ENCODE results near the gene USP24.
"Not testable (repeated sequence)": the region's sequence is repeated elsewhere in the genome, so short reads cannot be mapped to it uniquely, and the experiment has no call there.

USP24 gene

GRCh38 chr1:55050283-55050682, 164.9 kb downstream of the USP24 start:
- no peak for DNase-seq

DNA sequence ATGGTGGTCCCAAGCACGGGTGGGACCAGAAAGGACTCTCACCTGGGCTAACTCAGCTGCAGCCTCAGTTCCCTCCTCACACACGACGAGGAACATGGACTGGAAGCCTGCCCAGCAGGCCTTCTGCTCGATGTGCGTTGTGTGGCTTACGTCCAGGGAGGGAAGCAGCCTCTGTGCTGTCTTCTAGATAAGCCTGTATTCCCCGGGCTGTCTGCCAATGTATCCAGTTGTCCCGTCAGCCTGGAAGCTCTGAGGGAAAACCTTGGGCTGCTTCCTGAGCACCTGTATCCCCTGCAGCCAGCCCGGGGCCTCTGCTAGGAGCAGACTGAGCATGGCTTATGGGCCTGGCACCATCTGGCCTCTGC, 165.3 kb downstream of the USP24 start:
- DNase-seq, result no peak

- DNase-seq, result no peak
Observed at GRCh38 chr1:55049271-55049913, 165.8 kb downstream of the USP24 start.

DNA sequence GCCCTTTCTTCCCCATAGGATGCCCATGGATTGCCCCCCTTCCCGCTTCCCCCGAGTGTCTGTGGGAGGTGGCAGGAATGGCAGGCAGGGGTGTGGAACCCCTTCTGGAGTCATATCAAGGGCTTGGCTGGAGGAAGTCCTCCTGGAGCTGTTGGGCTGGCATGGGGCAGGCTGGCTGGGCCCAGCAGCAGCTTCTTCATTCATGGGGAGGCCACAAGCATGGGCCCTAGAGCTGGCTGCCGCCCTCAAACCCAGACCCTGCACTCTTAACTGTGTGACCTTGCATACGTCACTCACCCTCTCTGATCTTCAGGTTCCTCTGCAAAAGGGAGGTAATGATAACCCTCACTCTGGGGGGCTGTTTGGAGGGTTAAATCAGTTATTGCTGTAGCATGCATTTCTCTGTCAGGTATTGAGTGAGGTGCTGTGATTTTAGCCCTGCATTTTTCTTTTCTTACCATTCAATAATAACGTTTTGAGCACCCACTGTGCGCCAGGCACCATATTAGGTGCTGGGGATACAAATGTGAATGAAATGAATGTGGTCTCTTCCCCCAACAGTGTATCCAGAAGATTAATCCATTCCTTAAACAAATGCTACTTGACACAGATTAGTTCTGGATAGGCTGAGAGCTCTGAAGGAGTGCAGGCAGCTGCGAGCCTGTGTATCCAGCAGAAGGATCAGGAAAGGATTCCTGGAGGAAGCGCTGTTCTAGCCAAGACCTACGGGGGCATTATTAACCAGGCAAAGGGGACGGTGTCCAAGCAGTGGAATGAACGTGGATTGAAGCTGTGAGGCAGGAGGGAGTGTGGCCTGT, 166.5 kb downstream of the USP24 start:
- DNase-seq, result no peak

DNA sequence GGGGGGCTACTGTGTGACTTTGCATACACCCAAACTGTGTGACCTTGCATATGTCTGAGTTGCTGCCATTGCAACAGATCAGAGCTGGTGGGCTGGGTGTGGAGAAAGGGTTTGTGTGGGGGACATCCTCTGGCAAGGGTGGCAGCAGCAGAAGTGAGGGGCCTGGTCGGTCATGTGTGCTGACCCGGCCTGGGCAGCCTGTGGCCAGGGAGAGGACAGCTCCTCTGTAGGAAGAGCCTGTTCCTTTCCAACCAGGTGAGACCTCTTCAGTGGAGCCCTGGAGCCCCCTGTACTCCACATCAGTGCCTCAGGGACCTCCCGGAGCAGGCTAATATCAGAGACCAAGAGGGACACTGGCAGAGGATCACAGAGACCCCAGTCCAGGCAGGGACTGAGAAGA, 167.6 kb downstream of the USP24 start:
- no peak for DNase-seq

DNA sequence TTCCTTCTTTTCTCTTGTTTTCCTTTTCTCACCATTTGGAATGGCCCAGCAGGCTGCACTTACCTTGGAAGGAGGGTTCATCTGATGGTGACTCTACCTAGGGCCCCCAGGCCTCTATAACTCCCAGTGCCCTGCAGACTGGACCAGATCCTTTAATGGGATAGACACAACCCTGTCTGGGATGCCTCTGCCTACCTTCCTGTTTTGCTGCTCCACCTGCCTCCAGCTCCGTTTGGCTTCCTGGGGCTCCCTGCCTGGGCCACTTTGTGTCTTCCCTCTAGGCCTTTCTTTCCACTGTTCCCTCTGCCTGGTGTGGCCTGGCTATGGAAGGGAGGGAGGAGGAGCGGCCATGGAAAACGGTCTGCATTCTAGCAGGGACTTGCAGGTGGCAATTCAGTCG, 168.3 kb downstream of the USP24 start:
- DNase-seq, result no peak

DNA sequence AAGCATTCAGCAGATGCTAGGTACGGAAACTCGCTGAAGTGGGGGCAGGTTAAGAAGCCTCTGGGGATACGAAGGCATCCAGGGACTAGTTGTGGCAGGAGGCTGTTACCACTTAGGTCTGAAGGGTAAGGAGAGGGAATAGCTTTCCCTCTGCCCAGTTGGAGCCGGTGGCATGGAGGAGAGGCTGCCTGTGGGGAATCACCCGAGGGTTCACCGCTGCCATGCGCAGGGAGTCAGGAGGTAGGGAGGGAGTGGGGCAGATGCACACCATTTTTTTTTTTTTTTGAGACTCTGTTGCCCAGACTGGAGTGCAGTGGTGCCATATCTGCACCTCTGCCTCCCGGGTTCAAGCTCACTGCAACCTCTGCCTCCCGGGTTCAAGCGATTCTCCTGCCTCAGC, 169.7 kb downstream of the USP24 start:
- no peak for DNase-seq

GRCh38 chr1:55044617-55045397, 170.4 kb downstream of the USP24 start:
- no peak for DNase-seq

DNA sequence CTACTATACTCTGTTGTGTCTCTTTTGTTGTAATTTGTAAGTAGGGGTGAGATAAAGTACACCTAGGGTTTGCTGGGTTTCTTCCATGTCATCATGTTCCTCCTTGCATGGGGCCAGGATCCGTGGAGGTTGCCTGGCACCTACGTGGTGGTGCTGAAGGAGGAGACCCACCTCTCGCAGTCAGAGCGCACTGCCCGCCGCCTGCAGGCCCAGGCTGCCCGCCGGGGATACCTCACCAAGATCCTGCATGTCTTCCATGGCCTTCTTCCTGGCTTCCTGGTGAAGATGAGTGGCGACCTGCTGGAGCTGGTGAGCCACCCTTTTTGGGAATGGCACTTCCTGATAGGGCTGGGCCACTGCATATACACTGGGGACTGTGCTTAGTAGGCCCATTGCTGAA, 171.4 kb downstream of the USP24 start:
- no peak for DNase-seq

GRCh38 chr1:55043011-55043410, 172.2 kb downstream of the USP24 start:
- DNase-seq, result no peak

- no peak for DNase-seq
Observed at GRCh38 chr1:55041613-55042012, 173.6 kb downstream of the USP24 start.

- DNase-seq, result no peak
Observed at GRCh38 chr1:55040933-55041494, 174.2 kb downstream of the USP24 start.

DNA sequence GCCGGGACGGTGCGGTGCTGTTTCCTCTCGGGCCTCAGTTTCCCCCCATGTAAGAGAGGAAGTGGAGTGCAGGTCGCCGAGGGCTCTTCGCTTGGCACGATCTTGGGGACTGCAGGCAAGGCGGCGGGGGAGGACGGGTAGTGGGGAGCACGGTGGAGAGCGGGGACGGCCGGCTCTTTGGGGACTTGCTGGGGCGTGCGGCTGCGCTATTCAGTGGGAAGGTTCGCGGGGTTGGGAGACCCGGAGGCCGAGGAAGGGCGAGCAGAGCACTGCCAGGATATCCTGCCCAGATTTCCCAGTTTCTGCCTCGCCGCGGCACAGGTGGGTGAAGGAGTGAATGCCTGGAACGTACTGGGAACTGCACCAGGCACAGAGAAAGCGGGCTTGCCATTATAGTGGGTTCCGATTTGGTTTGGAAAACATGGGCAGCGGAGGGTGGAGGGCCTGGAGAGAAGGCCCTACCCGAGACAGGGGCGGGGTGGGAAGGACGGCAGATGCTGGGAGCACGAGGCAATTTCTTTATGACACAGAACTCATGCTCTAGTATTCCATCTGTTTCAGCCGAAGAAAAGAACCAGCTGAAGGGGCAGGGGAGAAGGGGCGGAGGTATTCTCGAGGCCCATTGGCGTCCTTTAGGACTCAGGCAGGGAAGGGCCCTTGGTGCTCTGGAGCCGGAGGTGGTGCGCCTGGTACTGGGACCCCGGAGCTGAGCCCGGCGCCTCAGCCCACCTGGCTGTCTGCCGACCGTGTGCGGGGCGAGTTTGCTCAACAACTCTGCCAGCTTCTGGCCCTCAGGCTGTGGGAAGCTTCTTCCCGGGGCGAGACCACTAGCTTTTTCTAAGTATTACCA, 174.9 kb downstream of the USP24 start:
- DNase-seq, result no peak

DNA sequence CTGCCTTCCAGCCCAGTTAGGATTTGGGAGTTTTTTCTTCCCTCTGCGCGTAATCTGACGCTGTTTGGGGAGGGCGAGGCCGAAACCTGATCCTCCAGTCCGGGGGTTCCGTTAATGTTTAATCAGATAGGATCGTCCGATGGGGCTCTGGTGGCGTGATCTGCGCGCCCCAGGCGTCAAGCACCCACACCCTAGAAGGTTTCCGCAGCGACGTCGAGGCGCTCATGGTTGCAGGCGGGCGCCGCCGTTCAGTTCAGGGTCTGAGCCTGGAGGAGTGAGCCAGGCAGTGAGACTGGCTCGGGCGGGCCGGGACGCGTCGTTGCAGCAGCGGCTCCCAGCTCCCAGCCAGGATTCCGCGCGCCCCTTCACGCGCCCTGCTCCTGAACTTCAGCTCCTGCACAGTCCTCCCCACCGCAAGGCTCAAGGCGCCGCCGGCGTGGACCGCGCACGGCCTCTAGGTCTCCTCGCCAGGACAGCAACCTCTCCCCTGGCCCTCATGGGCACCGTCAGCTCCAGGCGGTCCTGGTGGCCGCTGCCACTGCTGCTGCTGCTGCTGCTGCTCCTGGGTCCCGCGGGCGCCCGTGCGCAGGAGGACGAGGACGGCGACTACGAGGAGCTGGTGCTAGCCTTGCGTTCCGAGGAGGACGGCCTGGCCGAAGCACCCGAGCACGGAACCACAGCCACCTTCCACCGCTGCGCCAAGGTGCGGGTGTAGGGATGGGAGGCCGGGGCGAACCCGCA, 175.7 kb downstream of the USP24 start, which contains the start of gene PCSK9:
Gene PCSK9, plus strand, starts transcription at position 207 of the 741 bp plus-strand sequence. Its CDS starts 290 bp downstream, at position 497.
- DNase-seq, result no peak

GRCh38 chr1:55038974-55039341, 176.2 kb downstream of the USP24 start:
- DNase-seq, result no peak

DNA sequence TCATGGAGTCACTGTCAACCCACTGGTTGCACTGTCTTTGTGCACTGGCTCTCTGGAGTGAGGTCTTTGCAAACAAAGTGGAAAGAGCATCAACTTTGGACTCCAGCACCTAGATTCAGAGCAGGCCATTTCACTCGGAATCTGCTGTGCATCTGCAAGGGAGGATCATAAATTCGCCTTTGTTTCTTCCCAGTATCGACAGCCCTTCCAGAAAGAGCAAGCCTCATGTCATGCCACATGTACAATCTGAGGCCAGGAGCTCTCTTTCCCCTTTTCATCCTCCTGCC, 176.7 kb downstream of the USP24 start:
- no peak for DNase-seq

DNA sequence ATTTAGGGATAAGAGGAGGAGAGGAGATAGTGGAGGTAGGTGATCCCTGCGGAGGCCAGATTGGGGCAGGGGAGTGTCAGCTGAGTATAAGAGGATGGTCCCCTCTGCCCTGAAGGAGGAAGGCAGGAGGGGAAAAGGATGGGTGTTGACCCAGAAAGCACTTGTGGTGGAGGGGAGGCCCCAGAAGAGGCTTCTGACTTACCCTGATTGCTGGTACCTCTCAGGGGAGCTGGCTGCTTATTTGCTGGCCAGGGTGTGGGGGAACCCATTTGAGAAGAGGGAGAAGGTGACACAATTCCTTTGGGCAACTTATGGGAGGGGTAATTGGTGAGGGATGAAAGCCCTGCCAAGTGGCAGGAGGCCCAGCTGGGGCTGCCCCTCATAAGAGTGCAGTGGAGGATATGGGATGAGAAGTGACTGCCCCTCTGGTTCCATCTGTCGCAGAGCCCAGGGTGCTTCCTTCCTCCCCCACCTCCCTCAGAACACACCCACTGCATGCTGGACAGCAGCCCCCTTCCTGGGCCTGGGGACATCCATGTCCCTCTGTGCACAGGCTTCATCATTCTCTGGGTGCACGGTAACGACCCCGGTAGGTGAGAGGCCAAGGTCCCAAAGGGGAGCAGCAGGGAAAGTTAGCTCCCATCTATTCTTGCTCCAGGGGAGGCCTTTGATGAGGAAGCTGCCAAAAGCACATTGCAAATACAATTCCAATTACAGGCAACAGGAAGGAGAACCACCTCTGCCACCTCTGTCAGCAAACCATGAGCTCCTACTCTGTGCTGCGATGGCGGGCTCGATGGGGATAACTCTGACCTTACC, 177.2 kb downstream of the USP24 start:
- DNase-seq, result no peak

- DNase-seq, result no peak
Observed at GRCh38 chr1:55035904-55036303, 179.3 kb downstream of the USP24 start.

DNA sequence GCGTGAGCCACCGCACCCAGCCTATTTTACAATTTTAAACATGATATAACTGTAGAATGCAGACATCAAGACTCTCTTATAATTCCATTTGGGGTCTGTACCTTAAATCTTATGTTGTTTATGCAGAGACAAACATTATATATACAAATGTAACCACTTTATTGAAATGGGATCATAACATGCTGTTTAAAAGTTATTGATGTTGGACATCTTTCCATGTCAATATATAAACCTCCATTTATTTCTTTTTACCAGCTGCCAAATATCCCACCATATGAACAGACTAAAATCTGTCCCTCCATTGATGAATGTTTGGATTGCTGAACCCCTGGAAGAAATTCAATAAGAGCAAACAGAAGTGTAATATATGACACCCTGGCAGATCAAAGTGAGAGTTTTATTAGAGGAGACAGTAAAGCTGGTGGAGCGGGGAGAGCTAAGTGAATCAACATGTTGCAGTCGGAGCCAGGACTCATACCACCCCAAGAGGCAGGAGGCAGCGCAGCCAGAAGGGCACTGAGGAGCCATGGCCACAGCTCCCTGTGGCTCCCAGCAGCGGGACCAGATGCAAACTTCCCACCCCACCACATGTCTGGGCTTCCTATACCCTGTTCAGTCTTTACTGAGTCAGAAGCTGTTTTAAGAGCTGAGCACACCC, 180.6 kb downstream of the USP24 start:
- no peak for DNase-seq

DNA sequence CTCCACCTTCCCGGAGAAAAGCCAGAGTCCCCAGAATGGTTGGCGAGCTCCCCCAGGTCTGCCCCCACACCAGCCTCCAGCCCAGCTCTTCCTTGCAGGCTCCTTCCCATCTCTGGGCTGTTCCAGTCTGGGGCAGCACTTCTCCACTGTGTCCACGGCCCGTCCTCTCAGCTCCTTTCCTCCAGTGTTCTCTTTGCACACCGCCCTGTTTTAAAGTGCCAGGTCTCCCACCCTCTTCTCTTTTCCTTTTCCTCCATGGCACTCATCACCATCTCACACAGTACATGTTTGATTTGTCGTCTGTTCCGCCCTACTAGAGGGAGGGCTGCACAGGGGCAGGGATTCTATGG, 181.9 kb downstream of the USP24 start:
- no peak for DNase-seq

DNA sequence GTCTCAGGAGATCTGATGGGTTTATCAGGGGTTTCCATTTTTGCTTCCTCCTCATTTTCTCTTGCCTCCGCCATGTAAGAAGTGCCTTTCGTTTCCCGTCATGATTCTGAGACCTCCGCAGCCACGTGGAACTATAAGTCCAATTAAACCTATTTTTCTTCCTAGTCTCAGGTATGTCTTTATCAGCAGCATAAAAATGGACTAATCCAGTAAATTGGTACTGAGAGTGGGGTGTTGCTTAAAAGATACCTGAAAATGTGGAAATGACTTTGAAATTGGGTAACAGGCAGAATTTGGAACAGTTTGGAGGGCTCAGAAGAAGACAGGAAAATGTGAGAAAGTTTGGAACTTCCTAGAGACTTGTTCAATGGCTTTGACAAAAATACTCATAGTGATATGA, 184.1 kb downstream of the USP24 start:
- not testable (repeated sequence) for DNase-seq

All from activated CD4-positive, alpha-beta T cell treated with anti-CD3 and anti-CD28 coated beads, Interleukin-2, amount 50 U/mL, for 4 hours (primary cell).